ENCODE data around the gene GTF3A.

Gene GTF3A

GRCh38 chr13:27449081-27449603 is 24.7 kb downstream of the GTF3A start:
- no peak for DNase-seq

GRCh38 chr13:27449936-27450828 is 25.8 kb downstream of the GTF3A start, which contains the start of gene MTIF3:
Gene MTIF3, minus strand, starts transcription at chr13:27450564. Its CDS starts 10,116 bp downstream, at chr13:27440448.
- DNase-seq = peak; percentile 66 to 94

- peak in 1 of 2 experiments; percentile 11 for DNase-seq
Measured at GRCh38 chr13:27450921-27451471, 26.6 kb downstream of the GTF3A start.

GRCh38 chr13:27455331-27455855 is 31.0 kb downstream of the GTF3A start:
- DNase-seq = no peak

- DNase-seq = no peak
Measured at GRCh38 chr13:27461940-27462584, 37.6 kb downstream of the GTF3A start.

GRCh38 chr13:27463500-27463899 is 39.1 kb downstream of the GTF3A start:
- no peak for DNase-seq

- DNase-seq = peak in 1 of 2 experiments; percentile 34
Measured at GRCh38 chr13:27465611-27466010, 41.2 kb downstream of the GTF3A start.

- peak in 1 of 2 experiments; percentile 23 for DNase-seq
Measured at GRCh38 chr13:27466513-27466912, 42.1 kb downstream of the GTF3A start.

GRCh38 chr13:27470075-27470820 is 45.8 kb downstream of the GTF3A start:
- DNase-seq = no peak

- no peak for DNase-seq
Measured at GRCh38 chr13:27472441-27472840, 48.0 kb downstream of the GTF3A start.

GRCh38 chr13:27472941-27473340 is 48.5 kb downstream of the GTF3A start:
- no peak for DNase-seq

GRCh38 chr13:27474751-27475268 is 50.4 kb downstream of the GTF3A start:
- DNase-seq = no peak

- DNase-seq = no peak
Measured at GRCh38 chr13:27476943-27477703, 52.7 kb downstream of the GTF3A start.

GRCh38 chr13:27481766-27482165 is 57.3 kb downstream of the GTF3A start:
- peak in 1 of 2 experiments; percentile 25 for DNase-seq

- DNase-seq = no peak
Measured at GRCh38 chr13:27482983-27483382, 58.6 kb downstream of the GTF3A start.

GRCh38 chr13:27483421-27483820 is 59.0 kb downstream of the GTF3A start:
- DNase-seq = no peak

Data from NCI-H446 (cell line).